Subcutaneous abdominal adipose tissue (tissue), 5 donors: Measurements from ENCODE around the gene EPB41L4B.

Experiments
- H3K27ac ChIP-seq: one replicate; pipeline ENCODE4 v1.7.0; 2013; ENCODE audit warnings: low read depth, mild to moderate bottlenecking, inconsistent platforms, low read length, moderate library complexity
- H3K27me3 ChIP-seq, 5 donors: one replicate each; pipeline ENCODE4 v1.7.0; 2013; ENCODE audit warnings: low read length in 5 of 5, inconsistent platforms in 1 of 5; ENCODE audit not compliant: control insufficient read depth in 5 of 5, insufficient read depth in 4 of 5
- H3K36me3 ChIP-seq, 5 donors: one replicate each; pipeline ENCODE4 v1.7.0; 2013; ENCODE audit warnings: low read length in 5 of 5; ENCODE audit not compliant: control insufficient read depth in 5 of 5, insufficient read depth in 5 of 5
- H3K4me1 ChIP-seq, 5 donors: one replicate each; pipeline ENCODE4 v1.7.0; 2013; ENCODE audit warnings: low read length in 5 of 5, mild to moderate bottlenecking in 3 of 5, moderate library complexity in 1 of 5; ENCODE audit not compliant: control insufficient read depth in 5 of 5, insufficient read depth in 5 of 5
- H3K4me3 ChIP-seq, 5 donors: one replicate each; pipeline ENCODE4 v1.7.0; 2013; ENCODE audit warnings: low read length in 5 of 5, low read depth in 1 of 5
- H3K9ac ChIP-seq, 5 donors: one replicate each; pipeline ENCODE4 v1.7.0; 2013; ENCODE audit warnings: low read length in 5 of 5, mild to moderate bottlenecking in 4 of 5, moderate library complexity in 3 of 5
- H3K9me3 ChIP-seq, 5 donors: one replicate each; pipeline ENCODE4 v1.7.0; 2013; ENCODE audit warnings: low read length in 5 of 5; ENCODE audit not compliant: control insufficient read depth in 5 of 5
- donor health status: healthy.
- donor health status: healthy.
- donor health status: healthy.
- donor health status: healthy.
- donor health status: healthy.

Gene EPB41L4B

GRCh38 chr9:109122726-109123621 is 197.9 kb downstream of the EPB41L4B start:
- Histone ChIP-seq H3K4me1 (peaks cover 3 to 22% (median 19%) of the 10 kb centered on the region in 5 donors), H3K36me3 (no peaks in the 10 kb centered on the region)

More at GRCh38 chr9:109122726-109123621, 197.9 kb downstream of the EPB41L4B start:
- no peaks in the 10 kb centered on the region for H3K9me3 ChIP-seq
- H3K4me3 ChIP-seq, result no peak overlapping the region
- H3K27ac ChIP-seq, result no peak overlapping the region
- H3K27me3 ChIP-seq, result no peaks in the 10 kb centered on the region
- no peak overlapping the region for H3K9ac ChIP-seq
